OCI-LY3 (cell line): ENCODE measurements around the gene APOL2.

Source experiments
- EZH2phosphoT487 ChIP-seq: fragments of 200-600 bp; shearing (Covaris generic); IDR thresholded peaks from 2 replicates; pipeline ENCODE4 v1.6.1; 2018; ENCODE audit warnings: antibody characterized with exemption, mixed run types, low read depth
- TF ChIP-seq, protein P1 (sequence below): fragments of 200-600, 300-600 bp; sonication (generic); IDR thresholded peaks from 2 replicates; pipeline ENCODE4 v1.5.1; 2014; ENCODE audit warnings: antibody characterized with exemption, low read length, low read depth

DNA sequence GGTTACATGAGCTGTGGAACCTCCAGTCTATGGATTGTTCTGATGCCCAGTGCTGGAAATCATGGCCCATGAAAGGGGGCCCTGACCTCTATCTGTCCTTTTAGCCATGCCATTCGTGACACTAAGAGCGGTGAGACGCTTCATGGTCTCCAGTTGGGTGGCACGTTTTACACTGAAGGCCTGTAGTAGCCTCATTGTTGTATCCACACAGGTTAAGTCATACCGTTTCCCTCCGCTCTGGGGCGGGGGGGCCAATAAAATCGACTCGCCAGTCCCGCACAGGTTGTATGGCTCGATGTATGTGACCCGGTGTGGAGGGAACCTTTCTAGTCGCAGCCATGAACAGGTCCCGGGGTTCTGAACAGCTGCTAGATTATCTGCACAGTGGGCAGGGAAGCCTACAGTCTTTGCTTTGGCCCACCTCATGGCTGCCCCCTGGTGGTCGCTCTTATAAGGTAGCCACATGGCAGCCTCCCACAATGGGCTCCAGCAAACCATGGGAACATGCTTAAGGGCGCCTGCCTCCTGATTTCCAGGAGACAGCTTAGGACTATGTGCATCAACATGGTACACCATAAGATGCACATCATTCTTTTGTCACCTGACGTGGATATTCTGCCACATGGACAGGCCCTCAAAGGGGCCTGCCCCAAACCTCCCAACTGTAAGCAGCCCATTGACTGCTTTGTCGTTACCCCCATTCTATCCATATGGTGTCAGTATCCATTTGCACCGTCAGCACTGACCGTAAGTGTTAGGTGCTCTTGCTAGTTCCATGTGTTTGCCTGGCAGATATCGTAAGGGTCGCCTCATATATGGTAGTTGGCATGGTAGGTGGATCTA is 59.1 kb downstream of the APOL2 start:
- TF ChIP-seq, protein P1, sequence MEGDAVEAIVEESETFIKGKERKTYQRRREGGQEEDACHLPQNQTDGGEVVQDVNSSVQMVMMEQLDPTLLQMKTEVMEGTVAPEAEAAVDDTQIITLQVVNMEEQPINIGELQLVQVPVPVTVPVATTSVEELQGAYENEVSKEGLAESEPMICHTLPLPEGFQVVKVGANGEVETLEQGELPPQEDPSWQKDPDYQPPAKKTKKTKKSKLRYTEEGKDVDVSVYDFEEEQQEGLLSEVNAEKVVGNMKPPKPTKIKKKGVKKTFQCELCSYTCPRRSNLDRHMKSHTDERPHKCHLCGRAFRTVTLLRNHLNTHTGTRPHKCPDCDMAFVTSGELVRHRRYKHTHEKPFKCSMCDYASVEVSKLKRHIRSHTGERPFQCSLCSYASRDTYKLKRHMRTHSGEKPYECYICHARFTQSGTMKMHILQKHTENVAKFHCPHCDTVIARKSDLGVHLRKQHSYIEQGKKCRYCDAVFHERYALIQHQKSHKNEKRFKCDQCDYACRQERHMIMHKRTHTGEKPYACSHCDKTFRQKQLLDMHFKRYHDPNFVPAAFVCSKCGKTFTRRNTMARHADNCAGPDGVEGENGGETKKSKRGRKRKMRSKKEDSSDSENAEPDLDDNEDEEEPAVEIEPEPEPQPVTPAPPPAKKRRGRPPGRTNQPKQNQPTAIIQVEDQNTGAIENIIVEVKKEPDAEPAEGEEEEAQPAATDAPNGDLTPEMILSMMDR, result peak; percentile 90
- no peak for TF ChIP-seq EZH2phosphoT487
